IMR-90 (cell line): ENCODE measurements around the gene LRRC10B. TPM values are rescaled to one million over a fixed set of nuclear protein-coding genes. Genes with fewer than 3 reads are reported as not detected.

Experiments used
- ATAC-seq: fragments of 200-7000 bp; cut with Tn5 transposase; 2 replicates; pipeline ENCODE4 v1.9.1; 2020; ENCODE audit warnings: low read depth, mild to moderate bottlenecking, moderate library complexity
- BruUV-seq: library from RNA; stranded (reverse); fragments of 400-500 nt; replicated peaks from 2 replicates; lab custom pipeline; 2021; lab: Mats Ljungman, UMichigan
- CTCF ChIA-PET: fragments of 300-600 bp; formaldehyde crosslinking; extraction: SDS; loops from one replicate; lab custom pipeline; 2021; ENCODE audit warnings: antibody characterized with exemption; lab: Yijun Ruan, JAX
- POLR2A ChIA-PET: fragments of 300-600 bp; sonication (Branson Sonifier 250); formaldehyde crosslinking; loops from one replicate; lab custom pipeline; 2022; ENCODE audit warnings: antibody characterized with exemption; ENCODE audit not compliant: unreplicated experiment; lab: Charles Lee
- DNase-seq: peaks from one replicate; pipeline ENCODE4 v3.0.0; 2013
- H2AFZ ChIP-seq: replicated peaks from 2 replicates; pipeline ENCODE3; 2013; ENCODE audit warnings: low read length, mild to moderate bottlenecking; ENCODE audit not compliant: poor library complexity
- H2AK5ac ChIP-seq: 2 replicates; pipeline ENCODE4 v1.6.1; 2013; ENCODE audit warnings: low read depth, low read length, inconsistent platforms
- H2AK9ac ChIP-seq: replicated peaks from 2 replicates; pipeline ENCODE3; 2013; ENCODE audit warnings: mild to moderate bottlenecking, low read depth, low read length, moderate library complexity; ENCODE audit not compliant: poor library complexity
- H2BK120ac ChIP-seq: 2 replicates; pipeline ENCODE4 v1.6.1; 2013; ENCODE audit warnings: low read depth, low read length, inconsistent platforms
- H2BK15ac ChIP-seq: 3 replicates; pipeline ENCODE4 v1.6.1; 2013; ENCODE audit warnings: low read depth, low read length, inconsistent platforms
- H2BK20ac ChIP-seq: 2 replicates; pipeline ENCODE4 v1.6.1; 2013; ENCODE audit warnings: low read depth, mild to moderate bottlenecking, inconsistent platforms, low read length, moderate library complexity
- H2BK5ac ChIP-seq: 2 replicates; pipeline ENCODE4 v1.6.1; 2013; ENCODE audit warnings: mild to moderate bottlenecking, low read depth, low read length, inconsistent platforms; ENCODE audit not compliant: poor library complexity, severe bottlenecking
- H3K14ac ChIP-seq: replicated peaks from 2 replicates; pipeline ENCODE4 v1.6.1; 2013; ENCODE audit warnings: low read depth, low read length, inconsistent platforms
- H3K18ac ChIP-seq: 2 replicates; pipeline ENCODE4 v1.6.1; 2013; ENCODE audit warnings: low read depth, low read length, control low read depth
- H3K23ac ChIP-seq: 2 replicates; pipeline ENCODE4 v1.6.1; 2013; ENCODE audit warnings: low read depth, low read length, inconsistent platforms
- H3K27ac ChIP-seq: 2 replicates; pipeline ENCODE4 v1.5.1; 2013; ENCODE audit warnings: mild to moderate bottlenecking, control low read depth, low read length; ENCODE audit not compliant: insufficient read depth
- H3K27me3 ChIP-seq: 2 replicates; pipeline ENCODE4 v1.6.1; 2013; ENCODE audit warnings: low read length; ENCODE audit not compliant: control insufficient read depth, insufficient read depth
- H3K36me3 ChIP-seq: 2 replicates; pipeline ENCODE4 v1.6.1; 2013; ENCODE audit warnings: low read length, mixed read lengths; ENCODE audit not compliant: control insufficient read depth, insufficient read depth
- H3K4ac ChIP-seq: 2 replicates; pipeline ENCODE4 v1.6.1; 2013; ENCODE audit warnings: low read depth, low read length, inconsistent platforms
- H3K4me1 ChIP-seq: 2 replicates; pipeline ENCODE4 v1.6.1; 2013; ENCODE audit warnings: low read length, mixed read lengths; ENCODE audit not compliant: control insufficient read depth, insufficient read depth
- H3K4me2 ChIP-seq: 2 replicates; pipeline ENCODE4 v1.6.1; 2013; ENCODE audit warnings: low read depth, mild to moderate bottlenecking, control low read depth, low read length, moderate library complexity
- H3K4me3 ChIP-seq: 2 replicates; pipeline ENCODE4 v1.5.1; 2013; ENCODE audit warnings: low read depth, mild to moderate bottlenecking, control low read depth, low read length, moderate library complexity; ENCODE audit not compliant: insufficient read depth
- H3K56ac ChIP-seq: 2 replicates; pipeline ENCODE4 v1.6.1; 2013; ENCODE audit warnings: low read length, inconsistent platforms; ENCODE audit not compliant: insufficient read depth; ENCODE audit errors: extremely low read depth
- H3K79me1 ChIP-seq, 2 experiments: 2 replicates each; pipeline ENCODE4 v1.6.1; 2013; ENCODE audit warnings: low read length in 2 of 2, inconsistent platforms in 1 of 2, low read depth in 1 of 2
- H3K9ac ChIP-seq: 2 replicates; pipeline ENCODE4 v1.6.1; 2013; ENCODE audit warnings: low read depth, low read length, control low read depth
- H3K9me1 ChIP-seq: 2 replicates; pipeline ENCODE4 v1.6.1; 2013; ENCODE audit warnings: low read length, inconsistent platforms; ENCODE audit not compliant: insufficient read depth
- H3K9me3 ChIP-seq: 2 replicates; pipeline ENCODE4 v1.6.1; 2013; ENCODE audit warnings: low read length; ENCODE audit not compliant: control insufficient read depth, insufficient read depth
- H4K20me1 ChIP-seq: 2 replicates; pipeline ENCODE4 v1.6.1; 2013; ENCODE audit warnings: low read length, inconsistent platforms; ENCODE audit not compliant: insufficient read depth
- H4K5ac ChIP-seq: 2 replicates; pipeline ENCODE4 v1.6.1; 2013; ENCODE audit warnings: mild to moderate bottlenecking, low read depth, low read length, control low read depth
- H4K8ac ChIP-seq, 2 experiments: 2 replicates each; pipeline ENCODE4 v1.6.1; 2013; ENCODE audit warnings: low read depth in 2 of 2, low read length in 2 of 2, control low read depth in 1 of 2, inconsistent platforms in 1 of 2
- H4K91ac ChIP-seq: 2 replicates; pipeline ENCODE4 v1.6.1; 2013; ENCODE audit warnings: low read depth, low read length, inconsistent platforms; ENCODE audit not compliant: insufficient read depth
- SMC3 ChIP-seq: fragments of 150-350 bp; IDR thresholded peaks from 2 replicates; pipeline ENCODE4 v1.6.1; 2016; ENCODE audit warnings: low read depth, mild to moderate bottlenecking, antibody characterized with exemption, low read length, moderate library complexity
- USF2 ChIP-seq: fragments of 150-350 bp; IDR thresholded peaks from 2 replicates; pipeline ENCODE4 v1.6.1; 2017; ENCODE audit warnings: mild to moderate bottlenecking, antibody characterized with exemption, low read length, low read depth
- WGBS, 2 experiments: methylation state at CpG; one replicate each; pipeline versions ENCODE4 v1.1.5 to v1.1.7; 2013; ENCODE audit warnings: missing lambda C conversion rate in 2 of 2; ENCODE audit not compliant: insufficient read length in 1 of 2; ENCODE audit errors: extremely low coverage in 2 of 2; 5-methylcytosine and 5-hydroxymethylcytosine counted together
- dilution Hi-C: fragments of 300-500 bp; cut with HindIII; formaldehyde crosslinking; loops from one replicate; pipeline ENCODE4 v1.14.3; 2018; ENCODE audit warnings: low sequenced_read_pairs; ENCODE audit not compliant: unreplicated experiment
- in situ Hi-C: fragments of 300-500 bp; cut with MboI; formaldehyde crosslinking; loops from 3 replicates; pipeline ENCODE4 v1.14.3; 2019; ENCODE audit warnings: low sequenced_read_pairs, inconsistent platforms, mixed read lengths
- intact Hi-C: fragments of 100-400 bp; cut with micrococcal nuclease; formaldehyde crosslinking; loops from 2 replicates; pipeline ENCODE4 v1.10.0; 2022
- polyA plus RNA-seq, 3 experiments: library from polyadenylated mRNA; depleted of rRNA; stranded (reverse); fragments of >200 nt; gene quantifications; 2 replicates each; pipeline ENCODE4 v1.2.3, GENCODE V29; 2012; ENCODE audit warnings: low replicate concordance in 1 of 3
- total RNA-seq: library from RNA; depleted of rRNA; stranded (reverse); fragments of >200 nt; gene quantifications from 2 replicates; pipeline ENCODE4 v1.2.3, GENCODE V29; 2012

Gene LRRC10B
- total and polyA plus RNA-seq, 2 of the 4 experiments (the other 2 are of a cell fraction): not detected

- Histone ChIP-seq H3K27ac (no peak overlapping the region), H3K4me2 (no peak overlapping the region), H3K4me1 (peaks cover 22% of the 10 kb centered on the region), H3K9ac (no peak overlapping the region), H2BK120ac (no peak overlapping the region), H3K4me3 (no peak overlapping the region), H3K14ac (no peak overlapping the region), H2BK15ac (no peak overlapping the region), H2AFZ (no peak overlapping the region), H3K36me3 (no peaks in the 10 kb centered on the region), H4K91ac (no peak overlapping the region), H4K8ac (no peak overlapping the region), H3K79me1 (no peaks in the 10 kb centered on the region), H3K56ac (no peak overlapping the region), H3K23ac (no peak overlapping the region), H2AK5ac (no peak overlapping the region), H4K5ac (no peak overlapping the region), H2BK5ac (no peak overlapping the region), H3K9me3 (no peaks in the 10 kb centered on the region), H2AK9ac (no peak overlapping the region), H4K20me1 (no peaks in the 10 kb centered on the region), H3K4ac (no peak overlapping the region), H3K18ac (no peak overlapping the region), H3K27me3 (peaks cover 8% of the 10 kb centered on the region; the same call in 1 of the 2 replicates), H3K9me1 (peaks cover 4% of the 10 kb centered on the region; the same call in 1 of the 2 replicates), H2BK20ac (no peak overlapping the region)
- TF ChIP-seq SMC3 (no peak), USF2 (no peak)
- in situ Hi-C loops (no loop called here), intact Hi-C loops (no loop called here), dilution Hi-C loops (no loop called here)
- ChIA-PET CTCF (no interaction called here), POLR2A (no interaction called here)
- ATAC-seq (no peak), DNase-seq (no peak)
- 83% methylated on average over 1 of the region's 4 CpGs; no CpG with 5 or more reads in 1 of the 2 experiments for WGBS, 2 experiments
- no TSS peak for BruUV-seq
These were observed 21.1 kb upstream of the LRRC10B start for GRCh38 chr11:61487342-61488025.
